Measurements from ENCODE around the gene PTK6.

The PTK6 gene

GRCh38 chr20:63497946-63498935 is 38.9 kb downstream of the PTK6 start:
- Histone ChIP-seq H3K9ac (ENCODE audit: low read depth in 1 of 2, low read length in 2 of 2) (no peak overlapping the region), H3K27me3 (ENCODE audit: control insufficient read depth in 2 of 2, insufficient read depth in 2 of 2, low read length in 2 of 2) (peaks cover 18 to 25% of the 10 kb centered on the region in 2 donors), H3K27ac (ENCODE audit: low read depth in 2 of 2, low read length in 2 of 2) (no peak overlapping the region), H3K4me1 (ENCODE audit: control insufficient read depth in 2 of 2, insufficient read depth in 2 of 2, low read length in 2 of 2) (peaks cover 2% of the 10 kb centered on the region in 2 donors), H3K9me3 (ENCODE audit: control insufficient read depth in 2 of 2, low read length in 2 of 2) (no peaks in the 10 kb centered on the region), H3K36me3 (ENCODE audit: control insufficient read depth in 2 of 2, insufficient read depth in 2 of 2, low read length in 2 of 2) (no peaks in the 10 kb centered on the region), H3K4me3 (ENCODE audit: low read length in 2 of 2) (no peak overlapping the region)

- H3K4me1 ChIP-seq (ENCODE audit: control insufficient read depth in 2 of 2, insufficient read depth in 2 of 2, low read length in 2 of 2): peaks cover 2% of the 10 kb centered on the region in 2 donors
- H3K9ac ChIP-seq (ENCODE audit: low read depth in 1 of 2, low read length in 2 of 2): no peak overlapping the region
- no peaks in the 10 kb centered on the region for H3K36me3 ChIP-seq (ENCODE audit: control insufficient read depth in 2 of 2, insufficient read depth in 2 of 2, low read length in 2 of 2)
- H3K27me3 ChIP-seq (ENCODE audit: control insufficient read depth in 2 of 2, insufficient read depth in 2 of 2, low read length in 2 of 2): peaks cover 14 to 25% of the 10 kb centered on the region in 2 donors
- no peaks in the 10 kb centered on the region for H3K9me3 ChIP-seq (ENCODE audit: control insufficient read depth in 2 of 2, low read length in 2 of 2)
- H3K4me3 ChIP-seq (ENCODE audit: low read length in 2 of 2): no peak overlapping the region
- H3K27ac ChIP-seq (ENCODE audit: low read depth in 2 of 2, low read length in 2 of 2): no peak overlapping the region
Measured at GRCh38 chr20:63497138-63497945, 39.8 kb downstream of the PTK6 start.

DNA sequence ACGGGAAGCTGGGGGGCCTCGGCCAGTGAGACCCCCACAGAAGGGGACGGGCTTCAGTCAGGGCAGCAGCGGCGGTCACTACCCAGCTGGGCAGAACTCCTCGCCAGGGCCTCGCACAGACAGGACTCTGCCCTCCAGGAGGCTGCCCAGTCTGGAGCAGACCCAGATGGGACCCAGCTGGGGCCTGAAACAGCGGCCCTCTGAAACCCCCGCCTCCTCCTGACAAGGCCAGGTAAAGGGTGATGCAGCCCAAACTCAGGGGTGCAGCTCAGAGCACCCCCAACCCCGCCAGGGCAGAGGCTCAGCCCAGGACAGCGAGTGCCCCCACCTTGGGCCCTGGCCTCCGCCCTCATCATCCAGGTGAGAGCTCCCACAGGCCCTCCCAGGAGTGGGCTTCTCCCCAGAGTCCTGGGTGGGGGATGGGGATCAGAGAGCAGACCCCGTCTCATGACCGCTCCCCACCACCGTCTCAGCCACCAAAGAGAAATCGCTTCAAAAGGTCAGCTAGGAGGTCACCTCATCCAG is 40.5 kb downstream of the PTK6 start:
- Histone ChIP-seq H3K4me3 (ENCODE audit: low read length in 2 of 2) (peak overlapping the region; percentile 41 to 65), H3K4me1 (ENCODE audit: control insufficient read depth in 2 of 2, insufficient read depth in 2 of 2, low read length in 2 of 2) (peaks cover 2% of the 10 kb centered on the region in 2 donors), H3K27me3 (ENCODE audit: control insufficient read depth in 2 of 2, insufficient read depth in 2 of 2, low read length in 2 of 2) (peaks cover 14 to 22% of the 10 kb centered on the region in 2 donors), H3K9me3 (ENCODE audit: control insufficient read depth in 2 of 2, low read length in 2 of 2) (no peaks in the 10 kb centered on the region), H3K9ac (ENCODE audit: low read depth in 1 of 2, low read length in 2 of 2) (peak overlapping the region in 1 of 2 donors; percentile 46), H3K36me3 (ENCODE audit: control insufficient read depth in 2 of 2, insufficient read depth in 2 of 2, low read length in 2 of 2) (no peaks in the 10 kb centered on the region), H3K27ac (ENCODE audit: low read depth in 2 of 2, low read length in 2 of 2) (no peak overlapping the region)

- Histone ChIP-seq H3K9me3 (ENCODE audit: control insufficient read depth in 2 of 2, low read length in 2 of 2) (no peaks in the 10 kb centered on the region), H3K4me1 (ENCODE audit: control insufficient read depth in 2 of 2, insufficient read depth in 2 of 2, low read length in 2 of 2) (peaks cover 2% of the 10 kb centered on the region in 2 donors), H3K4me3 (ENCODE audit: low read length in 2 of 2) (peak overlapping the region; percentile 41 to 65), H3K36me3 (ENCODE audit: control insufficient read depth in 2 of 2, insufficient read depth in 2 of 2, low read length in 2 of 2) (no peaks in the 10 kb centered on the region), H3K27me3 (ENCODE audit: control insufficient read depth in 2 of 2, insufficient read depth in 2 of 2, low read length in 2 of 2) (peaks cover 13 to 21% of the 10 kb centered on the region in 2 donors), H3K9ac (ENCODE audit: low read depth in 1 of 2, low read length in 2 of 2) (peak overlapping the region in 1 of 2 donors; percentile 46), H3K27ac (ENCODE audit: low read depth in 2 of 2, low read length in 2 of 2) (no peak overlapping the region)
Measured at GRCh38 chr20:63495741-63496595, 41.2 kb downstream of the PTK6 start.

GRCh38 chr20:63495167-63495720 is 41.9 kb downstream of the PTK6 start:
- Histone ChIP-seq H3K36me3 (ENCODE audit: control insufficient read depth in 2 of 2, insufficient read depth in 2 of 2, low read length in 2 of 2) (no peaks in the 10 kb centered on the region), H3K9me3 (ENCODE audit: control insufficient read depth in 2 of 2, low read length in 2 of 2) (no peaks in the 10 kb centered on the region), H3K4me1 (ENCODE audit: control insufficient read depth in 2 of 2, insufficient read depth in 2 of 2, low read length in 2 of 2) (peaks cover 2% of the 10 kb centered on the region in 2 donors), H3K27ac (ENCODE audit: low read depth in 2 of 2, low read length in 2 of 2) (no peak overlapping the region), H3K9ac (ENCODE audit: low read depth in 1 of 2, low read length in 2 of 2) (no peak overlapping the region), H3K27me3 (ENCODE audit: control insufficient read depth in 2 of 2, insufficient read depth in 2 of 2, low read length in 2 of 2) (peaks cover 10 to 17% of the 10 kb centered on the region in 2 donors), H3K4me3 (ENCODE audit: low read length in 2 of 2) (no peak overlapping the region)

- H3K27ac ChIP-seq (ENCODE audit: low read depth in 2 of 2, low read length in 2 of 2): no peak overlapping the region
- no peaks in the 10 kb centered on the region for H3K36me3 ChIP-seq (ENCODE audit: control insufficient read depth in 2 of 2, insufficient read depth in 2 of 2, low read length in 2 of 2)
- H3K9ac ChIP-seq (ENCODE audit: low read depth in 1 of 2, low read length in 2 of 2): no peak overlapping the region
- no peak overlapping the region for H3K4me3 ChIP-seq (ENCODE audit: low read length in 2 of 2)
- H3K4me1 ChIP-seq (ENCODE audit: control insufficient read depth in 2 of 2, insufficient read depth in 2 of 2, low read length in 2 of 2): peaks cover 2% of the 10 kb centered on the region in 2 donors
- no peaks in the 10 kb centered on the region for H3K9me3 ChIP-seq (ENCODE audit: control insufficient read depth in 2 of 2, low read length in 2 of 2)
- H3K27me3 ChIP-seq (ENCODE audit: control insufficient read depth in 2 of 2, insufficient read depth in 2 of 2, low read length in 2 of 2): peaks cover 10 to 13% of the 10 kb centered on the region in 2 donors
Measured at GRCh38 chr20:63494420-63495166, 42.6 kb downstream of the PTK6 start.

GRCh38 chr20:63494084-63494419 is 43.1 kb downstream of the PTK6 start:
- Histone ChIP-seq H3K9ac (ENCODE audit: low read depth in 1 of 2, low read length in 2 of 2) (no peak overlapping the region), H3K27ac (ENCODE audit: low read depth in 2 of 2, low read length in 2 of 2) (no peak overlapping the region), H3K4me3 (ENCODE audit: low read length in 2 of 2) (no peak overlapping the region), H3K27me3 (ENCODE audit: control insufficient read depth in 2 of 2, insufficient read depth in 2 of 2, low read length in 2 of 2) (peaks cover 9 to 10% of the 10 kb centered on the region in 2 donors), H3K36me3 (ENCODE audit: control insufficient read depth in 2 of 2, insufficient read depth in 2 of 2, low read length in 2 of 2) (no peaks in the 10 kb centered on the region), H3K4me1 (ENCODE audit: control insufficient read depth in 2 of 2, insufficient read depth in 2 of 2, low read length in 2 of 2) (peaks cover 0 to 2% of the 10 kb centered on the region in 2 donors), H3K9me3 (ENCODE audit: control insufficient read depth in 2 of 2, low read length in 2 of 2) (no peaks in the 10 kb centered on the region)

DNA sequence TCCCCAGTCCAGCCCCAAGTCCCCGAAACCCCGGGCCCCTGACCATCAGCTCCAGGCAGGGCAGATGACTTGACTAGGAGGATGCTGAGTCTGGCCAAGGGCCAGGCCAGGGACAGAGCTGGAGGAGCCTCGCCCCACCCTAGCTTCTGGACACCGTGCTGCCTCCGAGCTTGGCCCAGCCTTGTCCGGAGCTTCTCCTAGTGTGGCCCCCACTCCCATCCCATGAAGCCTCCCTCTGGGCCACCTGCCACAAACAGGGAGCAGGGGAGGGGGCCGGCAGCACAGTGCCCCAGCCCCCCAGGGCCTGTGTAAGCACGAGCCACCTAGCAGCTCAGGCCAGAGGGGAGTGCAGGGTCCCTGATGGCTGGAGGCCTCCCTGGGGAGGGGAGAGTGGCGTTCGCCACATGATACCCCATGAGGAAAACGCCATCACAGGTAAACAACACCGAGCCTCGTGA is 43.6 kb downstream of the PTK6 start:
- H3K27me3 ChIP-seq (ENCODE audit: control insufficient read depth in 2 of 2, insufficient read depth in 2 of 2, low read length in 2 of 2): peaks cover 9 to 10% of the 10 kb centered on the region in 2 donors
- no peak overlapping the region for H3K27ac ChIP-seq (ENCODE audit: low read depth in 2 of 2, low read length in 2 of 2)
- no peaks in the 10 kb centered on the region for H3K9me3 ChIP-seq (ENCODE audit: control insufficient read depth in 2 of 2, low read length in 2 of 2)
- H3K36me3 ChIP-seq (ENCODE audit: control insufficient read depth in 2 of 2, insufficient read depth in 2 of 2, low read length in 2 of 2): no peaks in the 10 kb centered on the region
- no peak overlapping the region for H3K9ac ChIP-seq (ENCODE audit: low read depth in 1 of 2, low read length in 2 of 2)
- H3K4me3 ChIP-seq (ENCODE audit: low read length in 2 of 2): no peak overlapping the region
- peaks cover 0 to 2% of the 10 kb centered on the region in 2 donors for H3K4me1 ChIP-seq (ENCODE audit: control insufficient read depth in 2 of 2, insufficient read depth in 2 of 2, low read length in 2 of 2)
